IMR-90 (cell line): ENCODE results near the gene VAC14. TPM values are rescaled to one million over a fixed set of nuclear protein-coding genes. Genes with fewer than 3 reads are reported as not detected.

Source experiments
- ATAC-seq: fragments of 200-7000 bp; cut with Tn5 transposase; 2 replicates; pipeline ENCODE4 v1.9.1; 2020; ENCODE audit warnings: low read depth, mild to moderate bottlenecking, moderate library complexity
- BruUV-seq: library from RNA; stranded (reverse); fragments of 400-500 nt; replicated peaks from 2 replicates; lab custom pipeline; 2021; lab: Mats Ljungman, UMichigan
- CTCF ChIA-PET: fragments of 300-600 bp; formaldehyde crosslinking; extraction: SDS; loops from one replicate; lab custom pipeline; 2021; ENCODE audit warnings: antibody characterized with exemption; lab: Yijun Ruan, JAX
- POLR2A ChIA-PET: fragments of 300-600 bp; sonication (Branson Sonifier 250); formaldehyde crosslinking; loops from one replicate; lab custom pipeline; 2022; ENCODE audit warnings: antibody characterized with exemption; ENCODE audit not compliant: unreplicated experiment; lab: Charles Lee
- DNase-seq: peaks from one replicate; pipeline ENCODE4 v3.0.0; 2013
- H2AFZ ChIP-seq: replicated peaks from 2 replicates; pipeline ENCODE3; 2013; ENCODE audit warnings: low read length, mild to moderate bottlenecking; ENCODE audit not compliant: poor library complexity
- H2AK5ac ChIP-seq: 2 replicates; pipeline ENCODE4 v1.6.1; 2013; ENCODE audit warnings: low read depth, low read length, inconsistent platforms
- H2AK9ac ChIP-seq: replicated peaks from 2 replicates; pipeline ENCODE3; 2013; ENCODE audit warnings: mild to moderate bottlenecking, low read depth, low read length, moderate library complexity; ENCODE audit not compliant: poor library complexity
- H2BK120ac ChIP-seq: 2 replicates; pipeline ENCODE4 v1.6.1; 2013; ENCODE audit warnings: low read depth, low read length, inconsistent platforms
- H2BK15ac ChIP-seq: 3 replicates; pipeline ENCODE4 v1.6.1; 2013; ENCODE audit warnings: low read depth, low read length, inconsistent platforms
- H2BK20ac ChIP-seq: 2 replicates; pipeline ENCODE4 v1.6.1; 2013; ENCODE audit warnings: low read depth, mild to moderate bottlenecking, inconsistent platforms, low read length, moderate library complexity
- H2BK5ac ChIP-seq: 2 replicates; pipeline ENCODE4 v1.6.1; 2013; ENCODE audit warnings: mild to moderate bottlenecking, low read depth, low read length, inconsistent platforms; ENCODE audit not compliant: poor library complexity, severe bottlenecking
- H3K14ac ChIP-seq: replicated peaks from 2 replicates; pipeline ENCODE4 v1.6.1; 2013; ENCODE audit warnings: low read depth, low read length, inconsistent platforms
- H3K18ac ChIP-seq: 2 replicates; pipeline ENCODE4 v1.6.1; 2013; ENCODE audit warnings: low read depth, low read length, control low read depth
- H3K23ac ChIP-seq: 2 replicates; pipeline ENCODE4 v1.6.1; 2013; ENCODE audit warnings: low read depth, low read length, inconsistent platforms
- H3K27ac ChIP-seq: 2 replicates; pipeline ENCODE4 v1.5.1; 2013; ENCODE audit warnings: mild to moderate bottlenecking, control low read depth, low read length; ENCODE audit not compliant: insufficient read depth
- H3K27me3 ChIP-seq: 2 replicates; pipeline ENCODE4 v1.6.1; 2013; ENCODE audit warnings: low read length; ENCODE audit not compliant: control insufficient read depth, insufficient read depth
- H3K36me3 ChIP-seq: 2 replicates; pipeline ENCODE4 v1.6.1; 2013; ENCODE audit warnings: low read length, mixed read lengths; ENCODE audit not compliant: control insufficient read depth, insufficient read depth
- H3K4ac ChIP-seq: 2 replicates; pipeline ENCODE4 v1.6.1; 2013; ENCODE audit warnings: low read depth, low read length, inconsistent platforms
- H3K4me1 ChIP-seq: 2 replicates; pipeline ENCODE4 v1.6.1; 2013; ENCODE audit warnings: low read length, mixed read lengths; ENCODE audit not compliant: control insufficient read depth, insufficient read depth
- H3K4me2 ChIP-seq: 2 replicates; pipeline ENCODE4 v1.6.1; 2013; ENCODE audit warnings: low read depth, mild to moderate bottlenecking, control low read depth, low read length, moderate library complexity
- H3K4me3 ChIP-seq: 2 replicates; pipeline ENCODE4 v1.5.1; 2013; ENCODE audit warnings: low read depth, mild to moderate bottlenecking, control low read depth, low read length, moderate library complexity; ENCODE audit not compliant: insufficient read depth
- H3K56ac ChIP-seq: 2 replicates; pipeline ENCODE4 v1.6.1; 2013; ENCODE audit warnings: low read length, inconsistent platforms; ENCODE audit not compliant: insufficient read depth; ENCODE audit errors: extremely low read depth
- H3K79me1 ChIP-seq, 2 experiments: 2 replicates each; pipeline ENCODE4 v1.6.1; 2013; ENCODE audit warnings: low read length in 2 of 2, inconsistent platforms in 1 of 2, low read depth in 1 of 2
- H3K9ac ChIP-seq: 2 replicates; pipeline ENCODE4 v1.6.1; 2013; ENCODE audit warnings: low read depth, low read length, control low read depth
- H3K9me1 ChIP-seq: 2 replicates; pipeline ENCODE4 v1.6.1; 2013; ENCODE audit warnings: low read length, inconsistent platforms; ENCODE audit not compliant: insufficient read depth
- H3K9me3 ChIP-seq: 2 replicates; pipeline ENCODE4 v1.6.1; 2013; ENCODE audit warnings: low read length; ENCODE audit not compliant: control insufficient read depth, insufficient read depth
- H4K20me1 ChIP-seq: 2 replicates; pipeline ENCODE4 v1.6.1; 2013; ENCODE audit warnings: low read length, inconsistent platforms; ENCODE audit not compliant: insufficient read depth
- H4K5ac ChIP-seq: 2 replicates; pipeline ENCODE4 v1.6.1; 2013; ENCODE audit warnings: mild to moderate bottlenecking, low read depth, low read length, control low read depth
- H4K8ac ChIP-seq, 2 experiments: 2 replicates each; pipeline ENCODE4 v1.6.1; 2013; ENCODE audit warnings: low read depth in 2 of 2, low read length in 2 of 2, control low read depth in 1 of 2, inconsistent platforms in 1 of 2
- H4K91ac ChIP-seq: 2 replicates; pipeline ENCODE4 v1.6.1; 2013; ENCODE audit warnings: low read depth, low read length, inconsistent platforms; ENCODE audit not compliant: insufficient read depth
- BHLHE40 ChIP-seq: fragments of 150-350 bp; IDR thresholded peaks from 2 replicates; pipeline ENCODE4 v1.6.1; 2016; ENCODE audit warnings: mild to moderate bottlenecking, low read depth, low read length
- FOS ChIP-seq: fragments of 150-350 bp; IDR thresholded peaks from 2 replicates; pipeline ENCODE4 v1.6.1; 2016; ENCODE audit warnings: low read depth, low read length
- NFE2L2 ChIP-seq: fragments of 150-350 bp; IDR thresholded peaks from 2 replicates; pipeline ENCODE4 v1.6.1; 2016; ENCODE audit warnings: low read depth, mild to moderate bottlenecking, low read length
- WGBS, 2 experiments: methylation state at CpG; one replicate each; pipeline versions ENCODE4 v1.1.5 to v1.1.7; 2013; ENCODE audit warnings: missing lambda C conversion rate in 2 of 2; ENCODE audit not compliant: insufficient read length in 1 of 2; ENCODE audit errors: extremely low coverage in 2 of 2; 5-methylcytosine and 5-hydroxymethylcytosine counted together
- dilution Hi-C: fragments of 300-500 bp; cut with HindIII; formaldehyde crosslinking; loops from one replicate; pipeline ENCODE4 v1.14.3; 2018; ENCODE audit warnings: low sequenced_read_pairs; ENCODE audit not compliant: unreplicated experiment
- in situ Hi-C: fragments of 300-500 bp; cut with MboI; formaldehyde crosslinking; loops from 3 replicates; pipeline ENCODE4 v1.14.3; 2019; ENCODE audit warnings: low sequenced_read_pairs, inconsistent platforms, mixed read lengths
- intact Hi-C: fragments of 100-400 bp; cut with micrococcal nuclease; formaldehyde crosslinking; loops from 2 replicates; pipeline ENCODE4 v1.10.0; 2022
- polyA plus RNA-seq, 3 experiments: library from polyadenylated mRNA; depleted of rRNA; stranded (reverse); fragments of >200 nt; gene quantifications; 2 replicates each; pipeline ENCODE4 v1.2.3, GENCODE V29; 2012; ENCODE audit warnings: low replicate concordance in 1 of 3
- total RNA-seq: library from RNA; depleted of rRNA; stranded (reverse); fragments of >200 nt; gene quantifications from 2 replicates; pipeline ENCODE4 v1.2.3, GENCODE V29; 2012

Gene VAC14
- total and polyA plus RNA-seq, 2 of the 4 experiments (the other 2 are of a cell fraction): 21.1 to 40.2 TPM

- ATAC-seq (peak; percentile 62), DNase-seq (peak; percentile 91)
- ChIA-PET POLR2A (no interaction called here), CTCF (no interaction called here)
- Histone ChIP-seq H3K9me1 (peaks cover 52% of the 10 kb centered on the region), H4K5ac (peak overlapping the region; percentile 89), H3K56ac (peak overlapping the region; percentile 83), H3K18ac (peak overlapping the region; percentile 73), H3K4me3 (no peak overlapping the region), H4K20me1 (no peaks in the 10 kb centered on the region), H3K14ac (peak overlapping the region; percentile 89), H3K36me3 (no peaks in the 10 kb centered on the region), H2AK5ac (peak overlapping the region; percentile 100), H3K4ac (peak overlapping the region; percentile 97), H3K4me2 (peak overlapping the region; percentile 6; the same call in 1 of the 2 replicates), H2BK15ac (peak overlapping the region; percentile 95; the same call in 2 of the 3 replicates), H2BK20ac (peak overlapping the region; percentile 96), H3K79me1 (peaks cover 0 to 54% of the 10 kb centered on the region in 2 experiments; a peak in 2 of 4 replicates), H4K91ac (peak overlapping the region; percentile 99), H3K23ac (peak overlapping the region; percentile 70), H3K9me3 (no peaks in the 10 kb centered on the region), H4K8ac (peak overlapping the region; percentile 90 to 96), H2BK5ac (peak overlapping the region; percentile 96), H3K27me3 (no peaks in the 10 kb centered on the region), H2BK120ac (peak overlapping the region; percentile 99), H3K4me1 (peaks cover 50% of the 10 kb centered on the region), H2AK9ac (peak overlapping the region; percentile 95), H3K9ac (peak overlapping the region; percentile 21; the same call in 1 of the 2 replicates), H2AFZ (peak overlapping the region; percentile 69), H3K27ac (peak overlapping the region; percentile 88)
- no TSS peak for BruUV-seq
- in situ Hi-C loops: no loop called here
- TF ChIP-seq BHLHE40 (peak; percentile 16; the same call in 1 of the 2 replicates), FOS (peak; percentile 59; the same call in 1 of the 2 replicates), NFE2L2 (no peak)
- intact Hi-C loops: loop anchor here (2.0 kb wide), 1 partner anchor 14 kb away; no protein-coding TSS in a partner anchor
- dilution Hi-C loops: no loop called here
- 0% methylated on average over 1 of the region's 7 CpGs; no CpG with 5 or more reads in 1 of the 2 experiments for WGBS, 2 experiments
Observed at GRCh38 chr16:70706948-70707465, 94.0 kb downstream of the VAC14 start.
